Neural cell (in vitro differentiated cells): ENCODE data around the gene GNG7. TPM values are rescaled to one million over a fixed set of nuclear protein-coding genes. Genes with fewer than 3 reads are reported as not detected.

ENCODE experiments used
- H2AFZ ChIP-seq: fragments of 200-600, 300-800 bp; sonication (generic), shearing (Covaris generic); 2 replicates; pipeline ENCODE4 v1.6.0; 2014; ENCODE audit warnings: low read depth, mild to moderate bottlenecking, antibody characterized with exemption, low read length, moderate library complexity
- H3F3A ChIP-seq: fragments of 200-600 bp; shearing (Covaris generic); 2 replicates; pipeline ENCODE4 v1.6.1; 2016; ENCODE audit warnings: mild to moderate bottlenecking, moderate library complexity, mixed read lengths, antibody characterized with exemption, low read length; ENCODE audit not compliant: insufficient read depth, poor library complexity, severe bottlenecking
- H3K27ac ChIP-seq: fragments of 200-600, 300-800 bp; sonication (generic), shearing (Covaris generic); 2 replicates; pipeline ENCODE4 v1.5.1; 2014; ENCODE audit warnings: mild to moderate bottlenecking, low read length, moderate library complexity
- H3K27me3 ChIP-seq: fragments of 300-800, 200-600 bp; sonication (generic), shearing (Covaris generic); 2 replicates; pipeline ENCODE4 v1.6.0; 2014; ENCODE audit warnings: mild to moderate bottlenecking, low read depth, low read length, moderate library complexity; ENCODE audit not compliant: insufficient read depth
- H3K36me3 ChIP-seq: fragments of 300-800, 200-600 bp; sonication (generic), shearing (Covaris generic); 2 replicates; pipeline ENCODE4 v1.5.1; 2014; ENCODE audit warnings: mild to moderate bottlenecking, antibody characterized with exemption, low read length, moderate library complexity; ENCODE audit not compliant: insufficient read depth
- H3K4me2 ChIP-seq: fragments of 300-800, 200-600 bp; sonication (generic), shearing (Covaris generic); 2 replicates; pipeline ENCODE4 v1.6.0; 2014; ENCODE audit warnings: mild to moderate bottlenecking, low read length
- H3K4me3 ChIP-seq: fragments of 300-800, 200-600 bp; sonication (generic), shearing (Covaris generic); 2 replicates; pipeline ENCODE4 v1.5.1; 2014; ENCODE audit warnings: mild to moderate bottlenecking, low read length, moderate library complexity
- H3K79me2 ChIP-seq: fragments of 200-600 bp; shearing (Covaris generic); replicated peaks from 2 replicates; pipeline ENCODE4 v1.6.0; 2014; ENCODE audit warnings: mild to moderate bottlenecking, low read length, moderate library complexity; ENCODE audit not compliant: insufficient read depth
- H3K9ac ChIP-seq: fragments of 300-800, 200-600 bp; sonication (generic), shearing (Covaris generic); 2 replicates; pipeline ENCODE4 v1.6.1; 2016; ENCODE audit warnings: mild to moderate bottlenecking, low read length, mixed read lengths
- H3K9me2 ChIP-seq: fragments of 200-600 bp; shearing (Covaris generic); 2 replicates; pipeline ENCODE4 v1.6.1; 2016; ENCODE audit warnings: mild to moderate bottlenecking, low read length, mixed read lengths; ENCODE audit not compliant: insufficient read depth
- H3K9me3 ChIP-seq: fragments of 200-600, 300-800 bp; sonication (generic), shearing (Covaris generic); 2 replicates; pipeline ENCODE4 v1.6.1; 2016; ENCODE audit warnings: mild to moderate bottlenecking, mixed run types, low read length, moderate library complexity, mixed read lengths
- H4K20me1 ChIP-seq: fragments of 200-600 bp; shearing (Covaris generic); 2 replicates; pipeline ENCODE4 v1.6.1; 2016; ENCODE audit warnings: mild to moderate bottlenecking, mixed run types; ENCODE audit not compliant: insufficient read depth
- CTCF ChIP-seq: fragments of 450-650 bp; IDR thresholded peaks from 2 replicates; pipeline ENCODE4 v1.5.1; 2014; ENCODE audit warnings: antibody characterized with exemption, mild to moderate bottlenecking, moderate library complexity; ENCODE audit not compliant: poor library complexity, severe bottlenecking
- EP300 ChIP-seq: fragments of 450-650 bp; conservative IDR thresholded peaks from 2 replicates; pipeline ENCODE4 v1.6.1; 2014; ENCODE audit warnings: antibody characterized with exemption, mild to moderate bottlenecking, moderate library complexity; ENCODE audit not compliant: poor library complexity, severe bottlenecking
- EZH2 ChIP-seq: fragments of 200-600, 300-800 bp; shearing (Covaris generic), sonication (generic); IDR thresholded peaks from 2 replicates; pipeline ENCODE4 v1.6.1; 2014; ENCODE audit warnings: antibody characterized with exemption, low read length, borderline replicate concordance, mild to moderate bottlenecking; ENCODE audit not compliant: insufficient read depth, poor library complexity, severe bottlenecking
- MXI1 ChIP-seq: fragments of 450-650 bp; conservative IDR thresholded peaks from 2 replicates; pipeline ENCODE4 v1.6.1; 2014; ENCODE audit warnings: antibody characterized with exemption, mild to moderate bottlenecking; ENCODE audit not compliant: poor library complexity, severe bottlenecking
- POLR2AphosphoS5 ChIP-seq: IDR thresholded peaks from 2 replicates; pipeline ENCODE4 v1.6.1; 2012
- RAD21 ChIP-seq: fragments of 450-650 bp; conservative IDR thresholded peaks from 2 replicates; pipeline ENCODE4 v1.6.1; 2014; ENCODE audit warnings: antibody characterized with exemption, mild to moderate bottlenecking, moderate library complexity
- REST ChIP-seq: IDR thresholded peaks from 2 replicates; pipeline ENCODE4 v1.6.1; 2012; ENCODE audit warnings: borderline replicate concordance
- SMC3 ChIP-seq: fragments of 450-650 bp; conservative IDR thresholded peaks from 2 replicates; pipeline ENCODE4 v1.6.1; 2014; ENCODE audit warnings: antibody characterized with exemption, mild to moderate bottlenecking, moderate library complexity; ENCODE audit not compliant: poor library complexity
- TAF1 ChIP-seq: IDR thresholded peaks from 2 replicates; pipeline ENCODE4 v1.6.1; 2012; ENCODE audit warnings: low read depth
- polyA plus RNA-seq: library from polyadenylated mRNA; depleted of rRNA; stranded (reverse); fragments of >200 nt; gene quantifications from 2 replicates; pipeline ENCODE4 v1.2.3, GENCODE V29; 2014

GNG7 gene
- polyA plus RNA-seq, 1 donor from 2014 or later, result 3.0 TPM

DNA sequence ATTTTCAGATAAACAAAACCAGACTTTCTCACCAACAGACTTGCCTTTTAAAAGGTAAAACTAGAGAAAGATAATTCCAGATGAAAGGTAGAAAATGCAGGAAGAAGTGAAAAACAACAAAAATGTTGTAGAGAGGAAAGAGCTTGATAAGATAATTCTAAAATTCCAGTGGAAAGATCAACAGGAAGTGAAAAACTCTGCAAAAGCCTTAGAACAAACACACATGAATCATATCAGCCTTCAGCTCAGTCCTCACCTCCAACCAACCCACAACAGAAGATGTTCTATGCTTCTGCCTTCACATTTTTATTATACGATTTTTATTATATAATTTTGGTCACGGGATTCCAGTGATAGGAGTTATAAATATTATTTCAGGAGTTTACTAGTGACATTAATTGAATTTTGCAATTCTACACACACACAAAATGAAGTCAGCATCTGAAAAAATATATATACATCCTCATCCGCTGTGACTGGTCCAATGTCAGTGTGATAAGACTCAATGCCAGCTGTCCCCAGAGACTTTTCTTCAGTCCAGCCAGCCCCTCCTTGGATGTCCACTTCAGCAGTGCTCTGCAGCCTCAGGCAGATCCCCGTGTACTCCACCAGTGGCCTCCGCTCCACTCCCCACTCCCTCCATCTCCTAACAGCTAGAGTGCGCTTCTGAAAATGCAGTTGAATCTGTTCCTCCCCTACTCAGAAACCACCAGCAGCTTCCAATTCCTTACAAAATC, 168.6 kb downstream of the GNG7 start:
- Histone ChIP-seq H3K79me2 (no peaks in the 10 kb centered on the region), H3F3A (no peaks in the 10 kb centered on the region), H3K27ac (no peak overlapping the region), H4K20me1 (no peaks in the 10 kb centered on the region), H3K4me2 (no peak overlapping the region), H3K4me3 (no peak overlapping the region), H2AFZ (no peak overlapping the region), H3K36me3 (no peaks in the 10 kb centered on the region), H3K9me3 (peaks cover 5% of the 10 kb centered on the region), H3K9ac (no peak overlapping the region), H3K27me3 (no peaks in the 10 kb centered on the region), H3K9me2 (no peaks in the 10 kb centered on the region)
- TF ChIP-seq EP300, result no peak
- no peak for TF ChIP-seq EZH2
- no peak for TF ChIP-seq MXI1
- TF ChIP-seq SMC3, result no peak
- TF ChIP-seq TAF1, result no peak
- no peak for TF ChIP-seq POLR2AphosphoS5
- TF ChIP-seq REST, result no peak
- TF ChIP-seq RAD21, result no peak

DNA sequence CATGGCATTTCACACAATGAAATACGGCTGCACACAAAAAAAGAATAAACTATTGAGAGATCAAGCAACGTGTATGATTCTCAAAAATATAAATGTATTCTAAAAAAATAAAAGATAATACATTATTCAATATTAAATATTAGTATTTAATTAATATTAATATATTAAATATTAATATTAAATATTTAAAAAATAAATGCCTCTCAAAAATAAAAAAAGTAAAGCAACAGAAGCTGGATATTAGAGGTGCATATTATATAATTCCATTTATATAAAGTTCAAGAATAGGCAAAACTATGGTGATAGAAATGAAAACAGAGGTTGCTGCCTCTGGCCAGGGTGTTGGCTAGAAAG, 169.4 kb downstream of the GNG7 start:
- Histone ChIP-seq H4K20me1 (no peaks in the 10 kb centered on the region), H3K4me3 (no peak overlapping the region), H3K9me2 (no peaks in the 10 kb centered on the region), H3K4me2 (no peak overlapping the region), H3K27me3 (no peaks in the 10 kb centered on the region), H3K27ac (no peak overlapping the region), H3K9me3 (peaks cover 5% of the 10 kb centered on the region), H3F3A (no peaks in the 10 kb centered on the region), H3K79me2 (no peaks in the 10 kb centered on the region), H3K9ac (no peak overlapping the region), H2AFZ (no peak overlapping the region), H3K36me3 (no peaks in the 10 kb centered on the region)
- TF ChIP-seq MXI1 (no peak), CTCF (no peak), TAF1 (no peak), POLR2AphosphoS5 (no peak), EP300 (no peak), RAD21 (no peak), SMC3 (no peak), REST (no peak), EZH2 (no peak)
